CD4-positive, alpha-beta T cell treated with Interleukin-15 for 4 hours (primary cell): ENCODE measurements around the gene HOXC13.

Experiments used
- DNase-seq: peaks from one replicate; pipeline ENCODE4 v3.0.0-alpha.2; 2020; ENCODE audit warnings: low spot score

Gene HOXC13

GRCh38 chr12:53970451-53970850 lies 31.8 kb downstream of the HOXC13 start:
- DNase-seq = no peak

GRCh38 chr12:53971129-53971528 lies 32.5 kb downstream of the HOXC13 start:
- no peak for DNase-seq

GRCh38 chr12:53971686-53972085 lies 33.1 kb downstream of the HOXC13 start:
- DNase-seq = no peak

DNA sequence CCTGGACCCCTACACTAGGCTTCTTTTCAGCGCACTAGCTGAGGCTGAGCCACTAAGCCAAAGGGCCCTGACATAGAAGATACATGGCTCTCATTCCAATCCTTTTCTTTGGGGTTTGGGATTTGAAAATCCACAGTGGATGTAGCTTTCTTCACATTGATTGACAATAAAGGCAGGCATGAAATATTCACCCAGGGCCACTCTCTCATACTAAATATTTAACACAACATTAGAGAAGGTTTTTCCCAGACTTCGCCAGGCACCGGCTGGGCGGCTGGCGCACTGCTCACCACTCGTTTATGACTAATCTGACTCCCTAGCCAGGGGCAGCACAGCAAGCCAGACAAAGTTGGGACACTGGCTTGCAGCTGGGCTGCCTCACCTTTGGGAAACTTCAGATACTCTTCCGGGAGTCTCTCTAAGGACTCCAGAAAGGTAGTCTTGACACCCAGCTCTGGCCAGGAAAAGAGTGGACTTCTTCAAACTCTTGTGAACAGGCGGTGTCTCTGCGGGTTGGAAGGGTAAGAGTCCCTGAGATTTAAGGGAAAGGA lies 33.6 kb downstream of the HOXC13 start:
- no peak for DNase-seq

DNA sequence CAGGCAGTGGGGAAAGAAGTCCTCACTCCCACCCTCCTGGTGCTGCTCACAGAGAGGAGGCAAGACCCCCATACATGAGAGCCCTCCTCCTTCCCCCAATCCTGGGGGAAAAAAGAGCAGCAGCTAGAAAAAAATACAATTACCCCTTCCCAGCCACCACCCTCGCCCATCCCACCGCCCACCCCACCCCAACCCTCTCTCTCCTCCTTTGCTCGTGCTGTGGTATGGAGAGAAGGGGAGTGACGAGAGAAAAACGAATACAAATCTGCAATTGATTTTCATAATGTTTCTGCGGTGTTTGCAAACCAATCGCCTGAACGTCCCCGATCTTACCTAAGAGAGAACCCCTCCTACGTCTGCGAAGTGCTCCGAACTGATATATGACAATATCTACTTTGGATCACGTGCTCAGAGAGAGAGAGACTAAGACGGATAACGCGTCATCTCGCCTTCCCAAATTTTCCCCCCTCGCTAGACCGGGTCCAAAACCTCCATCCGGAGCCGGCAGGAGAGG lies 34.1 kb downstream of the HOXC13 start, which contains the start of gene HOXC11:
TSS of gene HOXC11 (plus strand) at position 405 of the 514 bp plus-strand sequence. CDS start 116 bp downstream, outside the sequence.
- DNase-seq = no peak

- no peak for DNase-seq
Observed at GRCh38 chr12:53973236-53974042, 34.8 kb downstream of the HOXC13 start.

DNA sequence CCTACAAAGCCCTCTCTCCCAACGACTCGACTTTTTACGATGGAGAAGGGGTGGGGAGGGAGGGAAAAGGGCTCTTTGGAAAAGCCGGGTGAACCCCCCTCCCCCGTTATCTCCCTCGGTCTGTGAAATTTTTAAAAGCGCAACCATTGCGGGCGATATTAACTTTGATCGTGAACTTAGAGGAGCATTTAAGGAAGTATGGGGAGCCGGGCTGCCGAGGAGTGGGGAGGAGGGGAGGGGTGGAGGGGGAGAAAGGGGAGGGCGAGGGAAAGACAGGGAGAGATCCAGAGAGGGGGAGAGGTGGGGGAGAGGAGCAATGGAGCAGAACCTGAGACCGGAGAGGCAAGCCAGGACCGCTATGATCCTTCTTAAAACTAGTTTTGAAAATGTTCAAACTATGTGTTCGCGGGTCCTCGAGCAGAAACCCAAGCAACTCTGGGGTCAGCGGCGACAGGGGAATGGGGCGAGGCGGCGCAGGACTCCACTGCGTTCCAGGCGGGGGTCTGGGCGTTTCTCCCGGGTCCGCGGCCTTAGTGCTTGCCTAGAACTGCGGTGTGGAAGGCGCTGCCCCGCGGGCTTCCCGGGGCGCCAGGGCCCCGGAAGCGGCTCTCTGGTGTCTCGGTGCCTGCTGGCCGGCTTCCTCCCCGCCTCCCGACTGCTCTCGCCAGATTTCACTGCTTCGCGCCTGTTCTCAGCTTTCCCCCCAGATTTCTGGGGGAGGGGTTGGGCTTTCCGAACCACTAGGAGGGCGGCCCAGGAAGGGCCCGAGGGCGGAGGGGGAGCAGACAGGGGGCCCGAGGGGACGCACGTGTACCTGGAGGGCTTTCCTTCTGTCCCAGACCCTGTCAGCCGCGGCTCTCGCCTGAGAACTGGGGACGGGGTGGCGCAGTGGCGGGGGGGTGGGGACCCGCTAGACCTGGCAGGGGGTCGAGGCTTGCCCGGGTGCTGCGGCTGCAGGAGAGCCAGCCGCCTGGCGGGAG lies 35.7 kb downstream of the HOXC13 start, which contains the start of gene HOTAIR:
TSS of gene HOTAIR (minus strand) at position 871 of the 980 bp plus-strand sequence.
- DNase-seq = no peak

DNA sequence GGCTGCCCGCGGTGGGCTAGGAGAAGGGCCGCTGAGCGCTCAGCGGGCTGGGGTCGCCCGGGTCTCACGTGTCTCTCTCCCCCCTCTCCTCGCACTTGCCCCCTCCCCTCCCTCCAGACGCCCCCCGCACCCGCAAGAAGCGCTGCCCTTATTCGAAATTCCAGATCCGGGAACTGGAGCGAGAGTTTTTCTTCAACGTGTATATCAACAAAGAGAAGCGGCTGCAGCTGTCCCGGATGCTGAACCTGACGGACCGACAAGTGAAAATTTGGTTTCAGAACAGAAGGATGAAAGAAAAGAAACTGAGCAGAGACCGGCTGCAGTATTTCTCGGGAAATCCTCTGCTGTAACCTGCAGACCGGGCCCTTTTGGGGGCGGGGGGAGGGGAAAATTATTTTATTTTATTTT lies 36.4 kb downstream of the HOXC13 start:
- DNase-seq = no peak

DNA sequence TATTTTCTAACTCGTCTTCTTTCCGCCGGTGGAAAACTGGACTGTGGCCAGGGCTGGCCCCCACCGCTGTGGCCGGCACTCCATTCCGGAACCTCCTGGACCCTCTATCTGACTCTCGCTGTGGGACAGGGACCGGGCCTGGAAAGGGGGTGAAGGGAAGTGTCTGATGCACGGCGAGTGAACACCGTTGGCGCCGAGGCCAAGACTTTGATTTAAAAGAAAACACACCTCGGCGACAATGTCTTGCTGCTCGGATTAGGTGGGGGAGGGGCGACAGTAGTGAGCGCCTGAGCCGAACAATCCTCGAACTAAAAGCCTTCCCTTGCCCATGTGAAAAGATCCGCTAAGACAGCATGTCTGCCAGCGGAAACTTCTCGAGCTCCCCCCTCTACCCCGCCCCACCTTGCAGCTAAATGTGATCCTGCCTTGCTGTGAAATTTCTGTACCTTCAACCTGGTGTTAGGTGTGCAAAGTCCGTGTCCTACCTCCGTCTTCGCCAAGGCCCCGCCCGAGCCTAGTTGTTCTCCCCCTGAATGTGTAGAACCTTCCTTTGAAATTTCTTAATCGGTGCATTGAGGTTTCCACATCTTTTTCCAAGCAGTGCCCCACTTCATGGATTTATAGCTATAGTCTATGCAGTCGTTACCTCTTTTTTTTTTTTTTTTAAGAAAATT lies 37.0 kb downstream of the HOXC13 start:
- no peak for DNase-seq

GRCh38 chr12:53976172-53976822 lies 37.7 kb downstream of the HOXC13 start:
- DNase-seq = no peak

GRCh38 chr12:53976823-53977595 lies 38.4 kb downstream of the HOXC13 start:
- no peak for DNase-seq

DNA sequence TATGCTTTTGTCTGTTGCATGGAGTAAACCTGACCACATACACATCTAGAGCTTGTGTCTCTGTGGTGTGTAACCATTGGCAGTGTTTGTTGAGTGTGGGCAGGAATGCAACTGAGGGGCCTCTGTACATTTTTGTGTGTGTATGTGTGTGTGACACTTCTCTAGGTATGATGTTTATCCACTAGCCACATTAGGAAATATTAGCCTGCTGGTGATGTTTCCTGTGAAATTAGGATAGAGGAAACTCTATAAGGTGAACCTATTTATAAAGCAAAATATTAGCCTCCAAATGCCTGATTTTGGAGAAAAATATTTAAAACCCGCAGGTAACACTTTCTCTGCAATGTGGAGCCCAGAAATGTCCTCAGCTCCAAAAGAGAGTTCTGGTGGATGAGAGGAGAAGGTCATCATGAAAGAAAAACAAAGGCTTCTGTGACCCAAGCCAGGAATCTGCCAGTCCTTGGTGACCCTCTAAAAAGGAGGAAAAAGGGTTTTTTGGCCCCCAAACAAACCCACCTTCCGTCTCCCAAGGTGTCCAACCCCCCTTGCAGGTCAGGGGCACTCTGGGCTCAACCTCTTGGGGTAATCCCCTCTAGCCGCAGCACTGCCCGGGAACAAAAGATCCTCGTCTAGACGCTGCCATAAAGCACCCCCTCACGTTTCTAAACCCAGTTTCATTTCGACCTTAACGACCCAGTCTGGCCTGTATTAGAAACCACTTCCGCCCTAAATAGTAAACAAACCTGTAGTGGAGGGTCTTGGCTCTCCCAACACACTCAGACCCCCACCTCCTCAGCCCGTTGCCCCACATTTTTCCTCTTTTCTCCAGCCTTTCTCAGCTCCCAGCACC lies 39.2 kb downstream of the HOXC13 start:
- no peak for DNase-seq

- no peak for DNase-seq
Observed at GRCh38 chr12:53978477-53979356, 40.1 kb downstream of the HOXC13 start.

- no peak for DNase-seq
Observed at GRCh38 chr12:53980104-53980801, 41.6 kb downstream of the HOXC13 start.

- no peak for DNase-seq
Observed at GRCh38 chr12:53980802-53981496, 42.3 kb downstream of the HOXC13 start.

DNA sequence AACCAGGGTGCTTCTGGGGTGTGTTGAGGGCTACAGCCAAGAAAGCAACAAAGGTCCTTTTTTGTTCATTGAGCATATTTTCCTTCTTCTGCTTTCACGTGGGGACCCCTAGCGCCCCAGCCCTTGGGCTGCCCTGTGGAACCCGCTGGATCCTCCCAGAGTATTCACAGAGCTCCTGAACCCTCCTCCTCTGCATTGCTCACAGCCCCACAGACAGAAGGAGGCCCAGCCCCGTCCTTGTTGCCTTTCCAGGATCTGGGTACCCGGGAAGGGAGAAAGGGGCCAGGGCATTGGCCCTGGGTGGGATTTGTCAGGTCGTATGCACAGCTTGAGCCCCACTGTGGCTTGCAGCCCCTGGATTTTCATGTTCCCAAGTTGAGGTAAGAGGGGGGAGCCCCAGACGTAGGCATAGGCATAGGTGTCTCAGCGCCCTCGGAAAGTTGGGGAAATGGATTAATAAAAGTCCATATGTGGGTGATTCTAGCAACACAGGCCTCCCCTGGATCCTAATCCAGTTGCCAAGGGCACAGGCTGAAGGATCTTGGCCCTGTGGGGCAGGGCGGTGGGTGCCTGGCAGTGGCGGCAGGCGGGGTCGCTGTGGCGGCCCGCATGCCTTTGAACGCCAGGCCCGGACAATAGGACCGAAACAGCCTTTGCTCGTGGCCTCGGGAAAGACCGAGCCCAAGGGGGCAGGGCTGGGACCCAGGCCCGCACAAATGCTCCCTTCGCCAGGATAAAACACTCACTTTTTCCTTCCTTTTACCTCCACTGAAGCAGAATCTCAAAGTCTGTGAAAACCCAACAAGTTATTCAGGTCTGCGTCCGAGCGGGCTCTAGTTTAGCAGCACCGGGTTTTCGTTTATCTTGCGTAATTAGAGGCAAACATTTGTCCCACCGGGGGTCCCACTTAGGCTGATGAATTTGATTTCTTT lies 43.3 kb downstream of the HOXC13 start:
- no peak for DNase-seq
